WTC11 (cell line): Measurements from ENCODE around the gene TIMP2. TPM values are rescaled to one million over a fixed set of nuclear protein-coding genes. Genes with fewer than 3 reads are reported as not detected.

Experiments
- ATAC-seq: fragments of 200-7000 bp; cut with Tn5 transposase; 2 replicates; pipeline ENCODE4 v1.10.0; 2021; ENCODE audit warnings: mild to moderate bottlenecking, moderate library complexity
- CTCF ChIA-PET: fragments of 300-600 bp; sonication (Branson Sonifier 250); formaldehyde crosslinking; loops from one replicate; lab custom pipeline; 2021; ENCODE audit warnings: antibody characterized with exemption; lab: Charles Lee
- POLR2A ChIA-PET: fragments of 350-600 bp; sonication (Branson Sonifier 250); formaldehyde crosslinking; loops from one replicate; lab custom pipeline; 2021; ENCODE audit warnings: antibody characterized with exemption; lab: Charles Lee
- DNase-seq: peaks from one replicate; pipeline ENCODE4 v3.0.0; 2021; ENCODE audit warnings: low spot score
- H3K27ac Mint-ChIP-seq: 2 replicates; pipeline ENCODE4 v1.8.0; 2021; ENCODE audit warnings: mixed read lengths
- H3K27me3 Mint-ChIP-seq: 2 replicates; pipeline ENCODE4 v1.8.0; 2021; ENCODE audit warnings: low read depth, mild to moderate bottlenecking, moderate library complexity, mixed read lengths
- H3K36me3 Mint-ChIP-seq: 2 replicates; pipeline ENCODE4 v1.8.0; 2021; ENCODE audit warnings: mixed read lengths
- H3K4me1 Mint-ChIP-seq: 2 replicates; pipeline ENCODE4 v1.8.0; 2022; ENCODE audit warnings: mixed read lengths
- H3K4me3 Mint-ChIP-seq: 2 replicates; pipeline ENCODE4 v1.8.0; 2021; ENCODE audit warnings: mild to moderate bottlenecking, moderate library complexity, mixed read lengths
- H3K9me3 Mint-ChIP-seq: 2 replicates; pipeline ENCODE4 v1.8.0; 2021; ENCODE audit warnings: mixed read lengths
- ATF1 ChIP-seq: sonication (generic); formaldehyde crosslinking; IDR thresholded peaks from 2 replicates; pipeline ENCODE4 v1.8.1; 2023; ENCODE audit warnings: mild to moderate bottlenecking, moderate library complexity, missing genetic modification reagents
- ELF4 ChIP-seq: sonication (generic); formaldehyde crosslinking; IDR thresholded peaks from 2 replicates; pipeline ENCODE4 v1.8.1; 2022; ENCODE audit warnings: low read depth, mild to moderate bottlenecking, moderate library complexity, missing genetic modification reagents
- FOXJ3 ChIP-seq: sonication (generic); formaldehyde crosslinking; IDR thresholded peaks from 2 replicates; pipeline ENCODE4 v1.9.0; 2021; ENCODE audit warnings: missing genetic modification reagents, mild to moderate bottlenecking, borderline replicate concordance
- FOXP4 ChIP-seq: sonication (generic); formaldehyde crosslinking; IDR thresholded peaks from 2 replicates; pipeline ENCODE4 v1.8.0; 2022; ENCODE audit warnings: mild to moderate bottlenecking, missing genetic modification reagents
- GABPB1 ChIP-seq: sonication (generic); formaldehyde crosslinking; IDR thresholded peaks from 2 replicates; pipeline ENCODE4 v1.8.1; 2023; ENCODE audit warnings: mild to moderate bottlenecking, missing genetic modification reagents
- IRF1 ChIP-seq: sonication (generic); formaldehyde crosslinking; IDR thresholded peaks from 2 replicates; pipeline ENCODE4 v1.8.0; 2023; ENCODE audit warnings: missing genetic modification reagents
- JUN ChIP-seq: sonication (generic); formaldehyde crosslinking; IDR thresholded peaks from 2 replicates; pipeline ENCODE4 v1.8.0; 2023; ENCODE audit warnings: mild to moderate bottlenecking, missing genetic modification reagents
- MLX ChIP-seq: sonication (generic); formaldehyde crosslinking; IDR thresholded peaks from 2 replicates; pipeline ENCODE4 v1.8.1; 2023; ENCODE audit warnings: mild to moderate bottlenecking, missing genetic modification reagents, moderate library complexity
- MXD4 ChIP-seq: fragments of 250-450 bp; sonication (Bioruptor Pico); IDR thresholded peaks from 2 replicates; pipeline ENCODE4 v1.8.0; 2021; ENCODE audit warnings: mild to moderate bottlenecking, moderate library complexity, borderline replicate concordance
- NFE2L1 ChIP-seq: sonication (generic); formaldehyde crosslinking; IDR thresholded peaks from 2 replicates; pipeline ENCODE4 v1.8.1; 2023; ENCODE audit warnings: missing genetic modification reagents
- NR2C2 ChIP-seq: sonication (generic); formaldehyde crosslinking; IDR thresholded peaks from 2 replicates; pipeline ENCODE4 v1.8.0; 2022; ENCODE audit warnings: mild to moderate bottlenecking, missing genetic modification reagents
- RELA ChIP-seq: sonication (generic); formaldehyde crosslinking; IDR thresholded peaks from 2 replicates; pipeline ENCODE4 v1.8.1; 2022; ENCODE audit warnings: missing genetic modification reagents, mild to moderate bottlenecking, borderline replicate concordance
- ZMAT4 ChIP-seq: fragments of 250-450 bp; sonication (Bioruptor Pico); IDR thresholded peaks from 2 replicates; pipeline ENCODE4 v1.9.0; 2021; ENCODE audit warnings: mild to moderate bottlenecking
- ZNF423 ChIP-seq: fragments of 250-450 bp; sonication (Bioruptor Pico); IDR thresholded peaks from 2 replicates; pipeline ENCODE4 v2.1.2; 2022; ENCODE audit warnings: mild to moderate bottlenecking, moderate library complexity
- ZNF425 ChIP-seq: fragments of 250-450 bp; sonication (Bioruptor Pico); conservative IDR thresholded peaks from 2 replicates; pipeline ENCODE4 v1.9.0; 2021; ENCODE audit warnings: mild to moderate bottlenecking
- ZSCAN18 ChIP-seq: fragments of 250-450 bp; sonication (Bioruptor Pico); IDR thresholded peaks from 2 replicates; pipeline ENCODE4 v2.1.2; 2022; ENCODE audit warnings: mild to moderate bottlenecking, moderate library complexity
- total RNA-seq: library from RNA; stranded (reverse); gene quantifications from 3 replicates; pipeline ENCODE4 v1.2.3, GENCODE V29; 2021

The TIMP2 gene
- total RNA-seq, 1 experiment from 2014 or later: 37.1 TPM

GRCh38 chr17:78935419-78936323, 10.5 kb upstream of the TIMP2 start (continued):
- TF ChIP-seq NR2C2: no peak
- no peak for TF ChIP-seq NFE2L1 (CRISPR knock-in tag)
- no peak for TF ChIP-seq ELF4

GRCh38 chr17:78934681-78935418, 9.7 kb upstream of the TIMP2 start:
- Mint-ChIP-seq H3K9me3 (no peaks in the 10 kb centered on the region), H3K36me3 (no peaks in the 10 kb centered on the region), H3K4me1 (peaks cover 4% of the 10 kb centered on the region), H3K4me3 (no peak overlapping the region), H3K27ac (no peak overlapping the region)
- POLR2A ChIA-PET: no interaction called here
- DNase-seq: no peak
- CTCF ChIA-PET: interaction anchor here (1.1 to 1.2 kb wide), 2 partner anchors 37 to 82 kb away, joined by 3 read pairs; no protein-coding TSS in a partner anchor
- no peak for ATAC-seq
- TF ChIP-seq NR2C2: no peak
- peak; percentile 19; the same call in 1 of the 2 replicates for TF ChIP-seq GABPB1 (CRISPR knock-in tag)
- TF ChIP-seq, all 79 proteins: peak for 1
- H3K27me3 Mint-ChIP-seq: no peaks in the 10 kb centered on the region

GRCh38 chr17:78933959-78934568, 8.9 kb upstream of the TIMP2 start:
- no peaks in the 10 kb centered on the region for H3K36me3 Mint-ChIP-seq
- no peak overlapping the region for H3K4me3 Mint-ChIP-seq
- no peaks in the 10 kb centered on the region; the same call in 1 of the 2 replicates for H3K27me3 Mint-ChIP-seq
- TF ChIP-seq ATF1 (CRISPR knock-in tag) (no peak), GABPB1 (CRISPR knock-in tag) (0 out of 2 replicates have a peak, but pooled peaks have one; percentile 22)
- TF ChIP-seq, all 79 proteins: peak for 1
- peaks cover 4% of the 10 kb centered on the region for H3K4me1 Mint-ChIP-seq
- ChIA-PET CTCF (interaction anchor here (1.1 to 1.3 kb wide), 3 partner anchors 38 to 81 kb away, joined by 3 to 4 read pairs (median 3); no protein-coding TSS in a partner anchor), POLR2A (no interaction called here)
- peak; percentile 44 for DNase-seq
- peak; percentile 59 for ATAC-seq
- no peak overlapping the region for H3K27ac Mint-ChIP-seq
- no peaks in the 10 kb centered on the region for H3K9me3 Mint-ChIP-seq

- Mint-ChIP-seq H3K27me3 (no peaks in the 10 kb centered on the region; the same call in 1 of the 2 replicates), H3K4me1 (peaks cover 4% of the 10 kb centered on the region), H3K4me3 (no peak overlapping the region), H3K9me3 (no peaks in the 10 kb centered on the region), H3K36me3 (no peaks in the 10 kb centered on the region), H3K27ac (peak overlapping the region; percentile 15; the same call in 1 of the 2 replicates)
- DNase-seq (no peak), ATAC-seq (no peak)
- ChIA-PET CTCF (interaction anchor here (0.6 to 1.3 kb wide), 3 partner anchors 38 to 313 kb away, joined by 3 to 4 read pairs (median 3); no protein-coding TSS in a partner anchor), POLR2A (no interaction called here)
- TF ChIP-seq JUN (CRISPR knock-in tag) (no peak), ZNF425 (CRISPR knock-in tag) (no peak), FOXP4 (no peak), IRF1 (CRISPR knock-in tag) (no peak), MLX (no peak), ZNF423 (CRISPR knock-in tag) (no peak), RELA (CRISPR knock-in tag) (no peak), ZMAT4 (CRISPR knock-in tag) (no peak), FOXJ3 (no peak), MXD4 (CRISPR knock-in tag) (no peak), ZSCAN18 (CRISPR knock-in tag) (no peak)
These were observed 8.1 kb upstream of the TIMP2 start for GRCh38 chr17:78933025-78933958.
